ENCODE measurements around the gene LMAN2. TPM values are rescaled to one million over a fixed set of nuclear protein-coding genes. Genes with fewer than 3 reads are reported as not detected.
A peak's percentile ranks its signal among the peaks of the same experiment; 100 is the strongest.
"Not testable (repeated sequence)": the region's sequence is repeated elsewhere in the genome, so short reads cannot be mapped to it uniquely, and the experiment has no call there.

The LMAN2 gene
- total RNA-seq, 1 donor from 2014 or later: 67.5 TPM

DNA sequence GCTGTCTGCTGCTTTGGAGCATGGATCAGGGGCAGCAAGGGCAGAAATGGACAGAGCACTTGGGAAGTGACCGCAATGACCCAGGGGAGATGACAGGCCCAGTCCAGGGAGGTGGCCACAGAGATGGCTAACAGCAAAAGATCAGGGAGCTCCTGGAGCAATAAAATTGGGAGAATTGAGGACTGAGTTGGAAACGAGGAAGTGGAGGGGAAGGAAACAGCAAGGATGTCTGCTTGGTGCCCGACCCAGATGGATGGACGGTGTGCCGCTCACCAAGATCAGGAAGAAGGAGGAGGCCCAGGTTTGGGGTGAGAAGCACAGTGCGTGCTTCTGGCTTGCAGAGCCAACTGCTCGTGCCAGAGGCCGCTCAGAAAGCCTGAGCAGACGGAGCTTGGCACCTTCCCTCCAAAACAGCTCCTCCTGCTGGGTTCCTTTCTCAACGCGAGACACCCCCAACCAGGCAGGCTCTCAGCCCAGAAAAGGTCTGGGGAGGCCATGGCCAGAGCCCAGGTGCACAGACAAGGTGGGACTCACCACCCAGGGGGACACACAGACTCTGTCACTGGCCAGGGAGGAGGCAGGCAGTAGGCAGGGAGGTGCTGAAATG lies 31.1 kb upstream of the LMAN2 start:
- intact Hi-C loops (cut with DNase I): no loop called here
- peak; percentile 75 for DNase-seq (ENCODE audit: low spot score)

GRCh38 chr5:177380805-177381126 lies 29.3 kb upstream of the LMAN2 start:
- intact Hi-C loops (cut with DNase I): no loop called here
- DNase-seq (ENCODE audit: low spot score): no peak

DNA sequence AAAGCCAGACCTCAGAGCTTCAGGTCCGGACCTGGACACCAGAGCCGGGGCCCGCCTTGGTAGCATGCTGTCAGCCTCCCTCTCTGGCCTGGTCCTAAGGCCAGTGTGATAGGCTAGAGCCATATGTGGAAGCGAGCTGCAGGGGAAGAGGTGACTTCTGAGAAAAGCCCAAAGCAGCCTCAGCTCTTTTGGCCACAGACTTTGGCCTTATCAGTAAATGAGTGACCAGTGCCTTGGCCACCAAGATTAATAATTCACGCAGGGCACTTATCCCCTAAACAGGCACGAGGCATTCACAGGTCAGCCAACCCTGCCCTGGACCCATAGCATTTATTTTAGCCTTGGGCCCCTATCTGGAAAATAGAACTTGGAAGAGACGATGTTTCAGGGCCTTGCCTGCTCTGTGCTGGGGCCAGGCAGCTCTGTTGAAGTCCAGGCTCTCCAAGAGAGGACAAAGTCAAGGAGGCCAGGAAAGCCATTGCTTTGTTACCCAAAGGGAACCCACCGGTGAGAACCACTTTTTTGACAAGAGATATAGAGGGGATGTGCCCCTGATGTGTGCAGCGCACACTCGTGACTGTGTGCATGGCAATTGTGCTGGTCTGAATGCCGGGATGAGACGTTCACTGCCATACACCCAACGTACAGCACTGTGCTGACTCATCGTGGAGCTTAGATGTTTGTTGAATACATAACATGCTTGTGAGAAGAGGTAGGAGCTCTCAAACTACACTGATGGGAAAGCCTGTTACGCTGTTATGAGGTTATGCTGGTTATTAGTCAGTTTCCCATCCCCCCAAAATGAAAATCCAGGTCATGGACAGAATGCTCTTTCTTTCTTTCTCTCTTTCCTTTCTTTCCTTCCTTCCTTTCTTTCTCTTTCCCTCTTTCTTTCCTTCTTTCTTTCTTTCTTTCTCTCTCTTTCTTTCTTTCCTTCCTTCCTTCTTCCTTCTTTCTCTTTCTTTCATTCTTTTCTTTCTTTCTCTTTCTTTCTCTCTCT lies 27.7 kb upstream of the LMAN2 start:
- intact Hi-C loops (cut with DNase I): no loop called here
- DNase-seq (ENCODE audit: low spot score): no peak

GRCh38 chr5:177377851-177378776 lies 26.6 kb upstream of the LMAN2 start:
- DNase-seq (ENCODE audit: low spot score): no peak
- intact Hi-C loops (cut with DNase I): no loop called here

GRCh38 chr5:177376107-177376506 lies 24.6 kb upstream of the LMAN2 start:
- no peak for DNase-seq (ENCODE audit: low spot score)
- intact Hi-C loops (cut with DNase I): no loop called here

- DNase-seq (ENCODE audit: low spot score); intact Hi-C loops (cut with DNase I): not testable (repeated sequence)
Measured at GRCh38 chr5:177375516-177375915, 24.0 kb upstream of the LMAN2 start.

GRCh38 chr5:177374211-177374610 lies 22.7 kb upstream of the LMAN2 start:
- DNase-seq (ENCODE audit: low spot score): no peak
- intact Hi-C loops (cut with DNase I): no loop called here

GRCh38 chr5:177373806-177374205 lies 22.3 kb upstream of the LMAN2 start:
- intact Hi-C loops (cut with DNase I): no loop called here
- no peak for DNase-seq (ENCODE audit: low spot score)

GRCh38 chr5:177372910-177373309 lies 21.4 kb upstream of the LMAN2 start:
- DNase-seq (ENCODE audit: low spot score): no peak
- intact Hi-C loops (cut with DNase I): no loop called here

- intact Hi-C loops (cut with DNase I): no loop called here
- DNase-seq (ENCODE audit: low spot score): no peak
Measured at GRCh38 chr5:177372034-177372896, 20.8 kb upstream of the LMAN2 start.

DNA sequence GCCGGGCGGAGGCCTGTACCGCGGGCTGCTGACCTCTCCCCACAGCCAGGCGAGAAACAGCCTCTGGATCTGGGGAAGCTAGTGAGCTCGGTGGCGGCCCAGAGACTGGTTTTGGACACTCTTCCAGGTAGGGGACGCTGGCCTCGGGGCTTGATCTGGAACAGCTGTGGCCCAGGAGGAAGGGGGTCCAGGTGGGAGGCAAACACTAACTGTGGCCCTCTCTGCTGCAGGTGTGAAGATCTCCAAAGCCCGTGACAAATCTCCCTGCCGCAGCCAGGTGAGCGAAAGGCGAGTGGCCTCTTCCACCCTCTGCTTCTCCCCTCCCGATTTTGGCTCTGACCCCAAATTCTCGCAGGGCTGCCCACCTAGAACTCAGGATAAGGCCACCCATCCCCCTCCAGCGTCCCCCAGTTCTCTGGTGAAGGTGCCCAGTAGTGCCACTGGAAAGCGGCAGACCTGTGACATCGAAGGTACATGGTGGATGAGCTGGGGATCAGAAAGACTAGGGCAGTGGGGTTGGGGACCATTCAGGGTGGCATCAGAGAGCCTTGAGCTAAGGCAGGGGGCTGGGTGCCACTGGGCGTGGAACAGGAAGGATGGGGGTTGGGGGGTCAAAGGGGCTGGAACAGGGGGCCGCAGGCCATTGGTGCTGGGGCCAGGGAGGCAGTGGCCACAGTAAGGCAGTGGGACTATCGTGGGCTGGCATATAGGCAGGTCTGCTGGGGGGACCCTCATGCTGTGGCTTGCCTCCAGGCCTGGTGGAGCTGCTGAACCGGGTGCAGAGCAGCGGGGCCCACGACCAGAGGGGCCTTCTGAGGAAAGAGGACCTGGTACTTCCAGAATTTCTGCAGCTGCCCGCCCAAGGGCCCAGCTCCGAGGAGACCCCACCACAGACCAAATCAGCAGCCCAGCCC lies 19.9 kb upstream of the LMAN2 start:
- intact Hi-C loops (cut with DNase I): no loop called here
- no peak for DNase-seq (ENCODE audit: low spot score)

- intact Hi-C loops (cut with DNase I): no loop called here
- peak; percentile 85 for DNase-seq (ENCODE audit: low spot score)
Measured at GRCh38 chr5:177370488-177371119, 19.1 kb upstream of the LMAN2 start.

- DNase-seq (ENCODE audit: low spot score): no peak
- intact Hi-C loops (cut with DNase I): loop anchor here (5.0 kb wide), 1 partner anchor 53 kb away; no protein-coding TSS in a partner anchor
Measured at GRCh38 chr5:177369645-177370440, 18.4 kb upstream of the LMAN2 start.

DNA sequence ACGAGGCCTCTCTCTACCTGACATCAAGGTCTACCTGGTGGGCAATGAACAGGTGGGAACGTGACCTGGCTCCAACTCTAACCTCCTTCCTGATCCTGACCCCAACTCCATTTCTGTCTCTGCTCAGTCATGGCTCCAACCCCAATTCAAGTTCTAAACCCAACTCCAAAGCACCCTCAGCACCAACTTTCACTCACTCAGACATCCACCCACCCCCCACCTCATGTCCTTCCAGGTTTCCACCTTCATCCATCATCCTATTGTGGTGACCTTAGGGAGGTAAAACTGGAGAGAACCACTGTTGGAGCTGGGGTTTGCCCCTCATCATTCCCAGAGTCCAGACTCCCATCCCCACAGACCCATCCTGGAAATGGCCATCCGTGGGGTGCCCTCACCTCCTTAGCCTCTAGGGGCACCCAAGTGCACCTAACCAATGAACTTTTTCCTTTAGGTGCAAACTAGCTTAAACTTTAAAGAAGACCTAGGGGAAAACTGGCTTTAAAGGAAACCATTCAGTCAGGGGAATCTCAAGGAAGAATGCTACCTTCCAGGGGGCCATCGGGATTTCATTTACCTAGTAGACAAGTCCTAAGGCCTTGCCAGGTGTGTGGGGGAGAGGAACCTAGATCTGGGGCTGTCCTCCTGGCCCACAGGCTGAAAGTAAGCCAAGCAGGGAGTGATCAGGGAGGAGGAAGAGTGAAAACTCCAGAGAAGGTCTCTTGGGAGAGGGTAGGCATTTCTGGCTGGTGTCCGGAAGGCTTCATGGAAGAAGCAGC lies 17.6 kb upstream of the LMAN2 start:
- no peak for DNase-seq (ENCODE audit: low spot score)
- intact Hi-C loops (cut with DNase I): loop anchor here (5.0 kb wide), 1 partner anchor 52 kb away; no protein-coding TSS in a partner anchor

DNA sequence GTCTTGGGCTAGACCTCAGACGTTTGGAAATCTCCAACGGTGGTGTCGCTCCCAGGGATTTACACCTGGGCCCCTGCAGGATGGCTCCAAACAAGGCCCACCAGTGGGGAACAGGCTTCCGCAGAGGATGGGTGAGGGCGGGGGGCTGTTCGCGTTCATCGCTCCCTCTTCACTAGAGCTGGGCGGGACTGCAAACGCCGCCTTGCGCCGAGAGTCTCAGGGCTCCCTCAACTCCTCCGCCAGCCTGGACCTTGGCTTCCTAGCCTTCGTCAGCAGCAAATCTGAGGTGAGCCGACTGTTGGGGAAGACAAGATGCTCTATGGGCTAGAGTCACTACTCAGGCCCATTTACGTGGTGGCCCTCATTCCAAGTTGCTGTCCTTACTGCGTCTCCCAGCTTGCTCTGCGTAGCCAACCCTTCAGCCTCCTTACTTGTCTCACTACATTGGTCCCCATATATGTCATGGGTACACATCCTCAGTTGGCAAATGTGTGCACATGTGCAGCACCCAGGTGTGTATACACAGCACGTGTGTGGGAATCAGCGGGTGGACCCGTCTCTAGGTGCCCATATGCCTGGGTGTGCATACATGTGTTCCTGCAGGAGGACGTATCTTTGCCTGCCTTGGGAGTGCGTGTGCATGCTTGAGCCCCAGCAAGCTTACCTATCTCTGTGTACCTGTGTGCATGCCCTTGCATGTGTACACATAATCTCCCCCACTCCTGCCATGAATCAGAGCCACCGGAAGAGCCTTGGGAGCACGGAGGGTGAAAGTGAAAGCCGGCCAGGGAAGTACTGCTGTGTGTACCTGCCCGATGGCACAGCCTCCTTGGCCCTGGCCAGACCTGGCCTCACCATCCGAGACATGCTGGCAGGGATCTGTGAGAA lies 16.8 kb upstream of the LMAN2 start:
- no peak for DNase-seq (ENCODE audit: low spot score)
- intact Hi-C loops (cut with DNase I): loop anchor here (5.0 kb wide), 1 partner anchor 51 kb away; no protein-coding TSS in a partner anchor

Measured in cardiac septum (tissue), 1 donor.